Neuron (in vitro differentiated cells): Measurements from ENCODE around the gene FGF19.
"Not testable (repeated sequence)": the region's sequence is repeated elsewhere in the genome, so short reads cannot be mapped to it uniquely, and the experiment has no call there.

Source experiments
- H2AFZ ChIP-seq: one replicate; pipeline ENCODE4 v1.6.1; 2013; ENCODE audit warnings: low read depth, mild to moderate bottlenecking, inconsistent platforms, low read length, moderate library complexity
- H3K27me3 ChIP-seq: one replicate; pipeline ENCODE4 v1.6.1; 2013; ENCODE audit warnings: low read length; ENCODE audit not compliant: insufficient read depth
- H3K36me3 ChIP-seq: one replicate; pipeline ENCODE4 v1.6.1; 2013; ENCODE audit warnings: low read length; ENCODE audit not compliant: insufficient read depth
- H3K4me1 ChIP-seq: one replicate; pipeline ENCODE4 v1.6.1; 2013; ENCODE audit warnings: low read length; ENCODE audit not compliant: insufficient read depth
- H3K4me3 ChIP-seq: 2 replicates; pipeline ENCODE4 v1.5.1; 2013; ENCODE audit warnings: mild to moderate bottlenecking, low read length, moderate library complexity
- H3K9me3 ChIP-seq: one replicate; pipeline ENCODE4 v1.6.1; 2013; ENCODE audit warnings: low read length

FGF19 gene

DNA sequence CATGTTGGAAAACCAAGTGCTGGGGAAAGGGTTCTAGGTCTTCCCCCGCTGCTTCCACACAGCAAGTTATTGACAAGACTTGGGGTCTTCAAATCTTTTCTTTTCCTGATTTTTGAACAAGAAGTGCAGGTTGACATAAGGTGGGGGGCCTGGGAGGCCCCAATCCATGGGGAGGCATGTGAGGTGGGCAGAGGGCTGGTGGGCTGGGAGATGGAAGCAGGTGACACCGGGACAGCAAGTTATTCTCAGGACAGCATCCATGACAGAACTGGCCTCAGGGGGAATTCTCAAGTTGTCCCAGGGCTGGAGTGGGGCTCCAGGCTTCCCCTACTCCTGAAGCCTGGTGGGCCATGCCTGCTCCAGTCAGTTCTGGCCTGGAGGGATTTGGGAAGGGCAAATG is 5.5 kb downstream of the FGF19 start:
- no peak overlapping the region for H3K4me3 ChIP-seq
- H2AFZ ChIP-seq = no peak overlapping the region
- no peaks in the 10 kb centered on the region for H3K9me3 ChIP-seq
- H3K36me3 ChIP-seq = no peaks in the 10 kb centered on the region
- peaks cover 30% of the 10 kb centered on the region for H3K27me3 ChIP-seq
- H3K4me1 ChIP-seq = peaks cover 22% of the 10 kb centered on the region

DNA sequence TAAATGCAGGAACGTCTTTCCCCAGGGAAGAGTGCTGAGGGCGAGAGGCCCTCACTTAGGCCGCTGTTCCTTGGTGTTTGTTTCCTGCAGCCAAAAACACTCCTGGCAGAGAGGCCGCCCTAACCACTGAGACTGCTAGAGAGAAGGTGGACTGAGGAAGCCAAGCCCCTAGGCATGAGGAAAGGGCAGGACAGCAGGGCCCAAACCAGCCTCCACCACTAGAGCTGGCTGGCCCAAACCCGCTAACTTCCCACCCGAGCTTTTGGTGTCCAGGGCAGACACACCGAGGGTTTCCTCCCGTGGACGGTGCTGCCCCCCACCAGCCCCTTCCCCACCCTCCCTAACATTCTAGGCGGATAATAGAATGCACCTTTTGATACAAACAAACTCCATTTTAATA is 6.0 kb downstream of the FGF19 start:
- H3K27me3 ChIP-seq = peaks cover 25% of the 10 kb centered on the region

DNA sequence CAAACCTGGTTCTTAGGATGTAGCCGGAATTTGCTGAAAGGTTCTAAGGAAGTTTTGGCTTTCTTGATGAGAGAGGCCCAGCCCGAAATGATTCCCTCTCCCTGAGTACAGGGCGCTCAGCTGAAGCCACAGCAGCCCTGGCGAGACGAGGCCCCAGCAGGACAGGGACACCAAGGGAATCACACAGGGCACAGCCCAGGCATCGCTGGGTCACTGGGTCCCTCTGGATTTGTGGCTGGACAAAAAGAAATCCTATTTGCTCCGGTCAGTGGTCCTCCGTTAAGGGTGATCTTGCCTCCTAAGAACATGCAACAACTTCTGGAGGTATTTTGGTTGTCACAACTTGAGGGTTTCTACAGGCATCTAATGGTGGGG is 6.4 kb downstream of the FGF19 start:
- Histone ChIP-seq H3K36me3 (no peaks in the 10 kb centered on the region), H3K9me3 (no peaks in the 10 kb centered on the region), H2AFZ (no peak overlapping the region), H3K4me1 (peaks cover 20% of the 10 kb centered on the region), H3K4me3 (no peak overlapping the region), H3K27me3 (peaks cover 21% of the 10 kb centered on the region)

More for the DNA sequence above, 6.0 kb downstream of the FGF19 start:
- Histone ChIP-seq H3K9me3 (no peaks in the 10 kb centered on the region), H2AFZ (no peak overlapping the region), H3K36me3 (no peaks in the 10 kb centered on the region), H3K4me1 (peaks cover 22% of the 10 kb centered on the region), H3K4me3 (no peak overlapping the region)

DNA sequence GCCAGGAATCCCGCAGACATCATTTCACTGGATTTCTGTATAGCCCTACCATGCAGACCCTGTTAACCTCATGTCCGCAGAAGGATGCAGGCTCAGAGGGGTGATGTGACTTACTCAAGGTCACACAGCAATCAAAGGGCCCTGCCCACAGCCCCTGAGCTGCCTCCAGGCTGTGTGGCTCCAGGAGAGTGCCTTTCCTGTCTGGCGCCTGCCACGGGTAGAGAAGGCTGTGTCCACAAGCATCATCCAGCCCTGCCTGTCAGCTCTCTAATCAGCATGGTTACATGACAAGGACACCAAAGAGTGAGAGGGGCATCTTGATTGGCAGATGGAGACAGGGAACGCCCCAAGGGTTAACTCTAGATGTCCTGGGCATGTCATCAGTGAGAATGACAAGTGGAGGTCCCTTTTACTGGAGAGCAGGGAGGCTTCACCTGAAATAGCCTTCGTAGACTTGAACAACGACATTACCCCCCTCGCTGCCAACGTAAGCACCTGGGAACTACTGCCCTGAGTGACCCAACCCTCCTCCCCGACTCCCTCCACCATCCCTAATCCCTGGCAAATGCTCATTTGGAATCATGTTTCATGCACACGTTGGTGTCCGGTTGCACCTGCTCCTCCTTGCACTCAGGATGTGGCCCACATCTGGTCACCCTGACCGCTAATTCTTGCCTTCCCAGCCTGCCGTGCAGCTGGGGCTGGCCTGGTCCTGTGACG is 6.9 kb downstream of the FGF19 start:
- no peak overlapping the region for H3K4me3 ChIP-seq
- H3K36me3 ChIP-seq = no peaks in the 10 kb centered on the region
- H2AFZ ChIP-seq = no peak overlapping the region
- peaks cover 20% of the 10 kb centered on the region for H3K27me3 ChIP-seq
- H3K9me3 ChIP-seq = no peaks in the 10 kb centered on the region
- peaks cover 14% of the 10 kb centered on the region for H3K4me1 ChIP-seq

DNA sequence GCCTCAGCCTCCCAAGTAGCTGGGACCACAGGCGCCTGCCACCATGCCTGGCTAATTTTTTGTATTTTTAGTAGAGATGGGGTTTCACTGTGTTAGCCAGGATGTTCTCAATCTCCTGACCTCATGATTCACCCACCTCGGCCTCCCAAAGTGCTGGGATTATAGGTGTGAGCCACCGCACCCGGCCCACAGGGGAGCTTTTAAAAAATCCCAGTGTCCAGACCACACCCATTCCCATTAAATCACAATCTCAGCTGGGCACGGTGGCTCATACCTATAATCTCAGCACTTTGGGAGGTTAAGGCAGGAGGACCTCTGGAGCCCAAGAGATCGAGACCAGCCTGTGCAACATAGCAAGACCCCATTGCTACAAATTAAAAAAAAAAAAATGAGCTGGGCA is 7.8 kb downstream of the FGF19 start:
- H3K27me3 ChIP-seq = peaks cover 11% of the 10 kb centered on the region
- not testable (repeated sequence) for H3K36me3 ChIP-seq

DNA sequence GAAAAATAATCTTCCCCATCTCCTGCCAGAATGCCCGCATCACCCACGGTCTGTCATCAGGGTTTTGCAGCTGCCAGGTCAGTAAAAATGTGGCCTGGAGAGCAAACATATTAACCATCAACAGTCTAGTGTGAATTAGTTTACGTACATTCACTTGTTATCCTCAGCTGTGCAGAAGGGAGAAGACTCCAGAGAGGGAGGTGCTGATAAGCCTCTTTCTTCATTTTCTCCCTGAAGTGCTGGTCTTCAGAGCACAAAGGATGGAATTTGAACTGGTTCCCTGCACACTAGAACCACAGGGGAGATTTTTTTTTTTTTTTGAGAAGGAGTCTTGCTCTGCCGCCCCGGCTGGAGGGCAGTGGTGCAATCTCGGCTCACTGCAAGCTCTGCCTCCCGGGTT is 8.2 kb downstream of the FGF19 start:
- H2AFZ ChIP-seq = no peak overlapping the region
- no peak overlapping the region for H3K4me3 ChIP-seq
- no peaks in the 10 kb centered on the region for H3K9me3 ChIP-seq
- peaks cover 4% of the 10 kb centered on the region for H3K4me1 ChIP-seq
- H3K36me3 ChIP-seq = no peaks in the 10 kb centered on the region
- H3K27me3 ChIP-seq = peaks cover 7% of the 10 kb centered on the region

More for the DNA sequence above, 7.8 kb downstream of the FGF19 start:
- H3K9me3 ChIP-seq, H3K4me1 ChIP-seq, H2AFZ ChIP-seq, H3K4me3 ChIP-seq: not testable (repeated sequence)

DNA sequence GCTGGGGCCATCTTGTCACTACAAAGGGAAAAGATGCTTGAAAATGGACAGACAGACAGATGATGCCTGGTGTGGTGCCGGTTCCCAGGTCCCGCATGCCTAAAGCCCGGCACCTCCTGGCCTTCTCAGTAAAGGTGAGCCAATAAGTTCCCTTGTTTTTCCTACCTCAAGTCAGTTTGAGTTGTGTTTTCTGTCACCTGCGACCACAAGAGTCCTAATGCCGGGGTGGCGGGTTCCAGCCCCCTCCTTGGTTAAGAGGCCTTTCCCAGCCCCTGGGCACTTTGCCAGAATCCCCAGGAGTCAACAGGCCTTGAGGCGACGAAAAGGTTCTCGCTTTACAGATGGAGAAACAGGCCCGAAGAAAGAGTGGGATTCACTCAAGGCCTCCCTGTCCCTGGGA is 9.0 kb downstream of the FGF19 start:
- H3K4me3 ChIP-seq = no peak overlapping the region
- no peaks in the 10 kb centered on the region for H3K36me3 ChIP-seq
- no peaks in the 10 kb centered on the region for H3K4me1 ChIP-seq
- no peaks in the 10 kb centered on the region for H3K9me3 ChIP-seq
- peaks cover 3% of the 10 kb centered on the region for H3K27me3 ChIP-seq
- no peak overlapping the region for H2AFZ ChIP-seq

DNA sequence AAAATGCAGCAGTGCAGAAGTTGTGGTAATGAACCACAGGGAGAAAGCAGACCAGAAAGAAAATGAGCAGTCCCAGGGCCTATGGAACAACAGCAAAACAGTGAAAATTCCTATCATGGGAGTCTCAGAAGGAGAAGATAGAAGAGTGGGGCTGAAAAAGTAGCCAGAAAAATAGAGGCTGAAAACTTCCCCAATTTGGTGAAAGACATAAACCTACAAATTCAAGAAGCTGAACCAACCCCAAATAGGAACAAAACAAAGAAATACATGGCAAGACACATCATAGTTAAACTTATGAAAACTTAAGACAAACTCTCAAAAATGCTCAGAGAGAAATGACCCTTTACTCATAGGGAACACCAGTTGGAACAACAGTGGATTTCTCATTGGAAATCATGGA is 11.4 kb downstream of the FGF19 start:
- peaks cover 3% of the 10 kb centered on the region for H3K27me3 ChIP-seq
- H2AFZ ChIP-seq = no peak overlapping the region
- no peaks in the 10 kb centered on the region for H3K9me3 ChIP-seq
- no peaks in the 10 kb centered on the region for H3K4me1 ChIP-seq
- H3K36me3 ChIP-seq = no peaks in the 10 kb centered on the region
- H3K4me3 ChIP-seq = no peak overlapping the region

DNA sequence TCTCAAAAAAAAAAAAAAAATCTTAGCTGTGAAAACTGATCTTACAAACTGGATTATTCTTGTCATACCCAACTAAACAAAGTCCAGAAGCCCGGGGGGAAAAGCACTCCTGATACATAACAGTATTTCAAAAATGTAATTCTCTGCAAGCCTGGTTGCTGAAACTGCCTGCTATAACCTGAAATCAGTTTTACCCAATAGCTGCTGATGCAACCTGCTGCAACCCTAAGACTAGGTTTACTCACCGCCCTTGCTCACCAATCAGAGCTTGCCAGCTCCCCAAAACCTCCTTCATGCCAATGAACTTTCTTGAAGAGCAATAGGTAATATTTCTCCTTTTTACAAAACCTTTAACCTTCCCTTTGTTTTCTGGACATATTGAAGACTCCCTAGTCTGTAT is 12.4 kb downstream of the FGF19 start:
- Histone ChIP-seq H3K9me3 (no peaks in the 10 kb centered on the region), H3K27me3 (peaks cover 3% of the 10 kb centered on the region), H3K4me3 (no peak overlapping the region), H3K36me3 (no peaks in the 10 kb centered on the region), H2AFZ (no peak overlapping the region), H3K4me1 (no peaks in the 10 kb centered on the region)

DNA sequence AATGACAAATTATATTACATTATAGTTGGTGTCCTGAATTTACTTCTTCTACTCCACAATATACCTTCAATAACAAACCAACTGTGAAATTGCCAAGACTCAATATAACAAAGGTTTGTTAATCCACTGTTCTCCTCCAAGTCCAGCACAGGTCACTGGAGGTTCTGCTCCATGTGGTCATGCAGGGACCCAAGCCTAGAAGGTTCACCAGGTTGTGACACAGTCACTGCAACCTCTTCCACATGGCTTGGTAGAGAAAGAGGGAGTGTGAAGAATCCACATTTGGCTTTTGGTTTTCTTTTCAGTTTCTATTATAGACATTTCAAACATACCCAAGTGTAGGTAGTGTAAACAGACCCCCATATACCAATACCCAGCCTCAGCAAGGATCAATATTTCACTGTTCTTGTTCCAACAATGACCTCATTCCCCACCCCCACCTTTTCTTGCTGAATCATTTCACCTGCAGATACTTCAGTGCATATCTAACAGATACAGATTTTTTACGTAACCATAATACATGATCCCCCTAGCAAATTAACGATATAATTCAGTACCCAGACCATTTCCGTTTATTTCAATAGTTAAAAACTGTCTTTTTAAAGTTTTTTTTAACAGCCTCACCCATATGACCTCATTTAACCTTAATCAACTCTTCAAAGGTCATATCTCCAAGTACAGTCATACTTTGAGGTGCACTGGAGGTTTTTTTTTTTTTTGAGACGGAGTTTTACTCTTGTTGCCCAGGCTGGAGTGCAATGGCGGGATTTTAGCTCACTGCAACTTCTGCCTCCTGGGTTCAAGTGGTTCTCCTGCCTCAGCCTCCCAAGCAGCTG is 14.1 kb downstream of the FGF19 start:
- H3K4me1 ChIP-seq = peaks cover 3% of the 10 kb centered on the region
- H3K9me3 ChIP-seq = no peaks in the 10 kb centered on the region
- no peak overlapping the region for H2AFZ ChIP-seq
- no peaks in the 10 kb centered on the region for H3K36me3 ChIP-seq
- H3K27me3 ChIP-seq = peaks cover 3% of the 10 kb centered on the region
- H3K4me3 ChIP-seq = no peak overlapping the region

DNA sequence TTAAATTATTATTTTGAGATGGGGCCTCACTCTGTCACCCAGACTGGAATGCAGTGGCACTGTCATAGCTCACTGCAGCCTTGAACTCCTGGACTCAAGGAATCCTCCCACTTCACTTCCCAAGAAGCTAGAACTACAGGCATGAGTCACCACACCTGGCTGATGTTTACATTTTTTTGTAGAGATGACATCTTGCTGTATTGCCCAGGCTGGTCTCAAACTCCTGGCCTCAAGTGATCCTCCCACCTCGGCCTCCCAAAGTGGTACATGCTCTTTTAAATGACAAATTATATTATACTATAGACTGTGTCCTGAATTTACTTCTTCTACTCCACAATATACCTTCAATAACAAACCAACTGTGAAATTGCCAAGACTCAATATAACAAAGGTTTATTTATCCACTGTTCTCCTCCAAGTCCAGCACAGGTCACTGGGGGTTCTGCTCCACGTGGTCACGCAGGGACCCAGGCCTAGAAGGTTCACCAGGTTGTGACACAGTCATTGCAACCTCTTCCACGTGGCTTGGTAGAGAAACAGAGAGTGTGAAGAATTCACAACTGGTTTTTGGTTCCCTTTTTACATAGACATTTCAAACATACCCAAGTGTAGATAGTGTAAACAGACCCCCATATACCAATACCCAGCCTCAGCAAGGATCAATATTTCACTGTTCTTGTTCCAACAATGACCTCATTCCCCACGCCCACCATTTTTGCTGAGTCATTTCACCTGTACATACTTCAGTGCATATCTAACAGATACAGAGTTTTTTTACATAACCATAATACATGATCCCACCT is 15.7 kb downstream of the FGF19 start:
- H3K9me3 ChIP-seq, H2AFZ ChIP-seq, H3K36me3 ChIP-seq, H3K4me1 ChIP-seq, H3K4me3 ChIP-seq, H3K27me3 ChIP-seq: not testable (repeated sequence)

DNA sequence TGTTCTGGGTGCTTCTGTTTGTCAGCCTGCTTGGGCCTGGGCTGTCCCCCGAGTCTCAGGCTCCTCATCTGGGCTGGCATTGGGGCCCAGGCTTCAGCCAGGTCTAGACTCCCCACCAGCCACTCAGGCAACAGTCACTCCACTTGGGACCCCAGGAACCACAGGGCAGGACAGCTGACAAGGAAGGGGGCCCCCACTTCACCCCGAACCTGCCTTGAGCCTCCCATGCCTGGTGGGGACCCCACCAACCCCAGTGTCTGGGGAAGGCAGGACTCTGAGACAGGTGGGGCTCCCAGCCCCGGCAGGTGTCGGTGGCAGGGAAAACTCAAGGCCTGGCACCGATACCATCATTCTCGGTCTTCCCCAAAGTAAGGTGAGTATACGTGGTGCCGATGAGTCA is 17.0 kb downstream of the FGF19 start:
- Histone ChIP-seq H3K27me3 (peaks cover 4% of the 10 kb centered on the region), H3K36me3 (no peaks in the 10 kb centered on the region)

DNA sequence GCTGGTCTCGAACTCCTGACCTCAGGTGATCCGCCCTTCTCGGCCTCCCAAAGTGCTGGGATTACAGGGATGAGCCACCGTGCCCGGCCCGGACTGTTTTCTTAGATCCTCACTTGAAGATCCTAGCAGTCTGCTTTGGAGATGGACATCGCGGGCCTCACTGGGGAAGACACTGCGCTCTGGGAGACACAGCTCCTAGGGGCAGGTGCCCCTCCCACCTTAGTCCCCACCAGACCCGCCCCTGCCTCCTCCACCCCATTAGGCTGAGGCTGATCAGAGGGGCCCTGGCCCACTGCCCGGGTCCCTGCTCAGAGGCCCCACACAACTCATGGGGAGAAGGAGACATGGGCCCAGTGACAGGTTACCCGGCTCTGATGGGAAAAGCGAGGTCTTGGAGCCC is 17.4 kb downstream of the FGF19 start:
- Histone ChIP-seq H3K27me3 (peaks cover 4% of the 10 kb centered on the region), H3K4me3 (no peak overlapping the region), H3K36me3 (no peaks in the 10 kb centered on the region), H3K4me1 (peaks cover 3% of the 10 kb centered on the region), H3K9me3 (no peaks in the 10 kb centered on the region), H2AFZ (no peak overlapping the region)

More for the DNA sequence above, 17.0 kb downstream of the FGF19 start:
- Histone ChIP-seq H2AFZ (no peak overlapping the region), H3K9me3 (no peaks in the 10 kb centered on the region), H3K4me3 (no peak overlapping the region), H3K4me1 (peaks cover 3% of the 10 kb centered on the region)
